Ascending aorta (tissue), 2 donors: ENCODE data around the gene TTC39C. TPM values are rescaled to one million over a fixed set of nuclear protein-coding genes. Genes with fewer than 3 reads are reported as not detected.
A peak's percentile ranks its signal among the peaks of the same experiment; 100 is the strongest.

Experiments used
- DNase-seq, 2 donors: peaks; one replicate each; pipeline ENCODE4 v3.0.0-alpha.2; 2019; ENCODE audit warnings: low spot score in 2 of 2
- H3K27ac ChIP-seq, 2 donors: fragments of 200-600 bp; sonication (generic); one replicate each; pipeline ENCODE4 v1.5.1; 2016 to 2017; ENCODE audit warnings: mild to moderate bottlenecking in 1 of 2
- H3K27me3 ChIP-seq: fragments of 200-600 bp; sonication (generic); one replicate; pipeline ENCODE4 v1.5.1; 2017
- H3K36me3 ChIP-seq, 2 donors: fragments of 200-600 bp; sonication (generic); one replicate each; pipeline ENCODE4 v1.5.1; 2016
- H3K4me1 ChIP-seq, 2 donors: fragments of 200-600 bp; sonication (generic); one replicate each; pipeline ENCODE4 v1.5.1; 2016 to 2017; ENCODE audit warnings: mild to moderate bottlenecking in 1 of 2
- H3K4me3 ChIP-seq, 2 donors: fragments of 200-600 bp; sonication (generic); one replicate each; pipeline ENCODE4 v1.5.1; 2016 to 2017; ENCODE audit warnings: mild to moderate bottlenecking in 1 of 2
- H3K9me3 ChIP-seq, 2 donors: fragments of 200-600 bp; sonication (generic); one replicate each; pipeline ENCODE4 v1.5.1; 2016
- CTCF ChIP-seq, 3 experiments: fragments of 200-600 bp in 2 of 3; fragments of 450-650 bp in 1 of 3; sonication (generic) in 2 of 3; IDR thresholded peaks; one replicate each; pipeline ENCODE4 v1.5.1; 2016 to 2019; ENCODE audit warnings: antibody characterized with exemption in 3 of 3, mild to moderate bottlenecking in 1 of 3, moderate library complexity in 1 of 3
- intact Hi-C: fragments of 100-400 bp; cut with DNase I; formaldehyde crosslinking; loops from one replicate; pipeline ENCODE4 v1.15.1; 2023
- total RNA-seq: library from RNA; depleted of rRNA; stranded (reverse); fragments of >200 nt; gene quantifications from one replicate; pipeline ENCODE4 v1.1.0, GENCODE V29; 2016

Gene TTC39C
- total RNA-seq, 1 donor from 2014 or later, result 18.2 TPM

GRCh38 chr18:24018299-24018886, 3.8 kb downstream of the TTC39C start:
- intact Hi-C loops, result loop anchor here (5.0 to 10.0 kb wide), 3 partner anchors 59 to 1336 kb away; partner anchors contain the start of gene ZNF521
- DNase-seq, result no peak
- no peak overlapping the region for H3K27ac ChIP-seq
- H3K4me3 ChIP-seq, result no peak overlapping the region
- no peaks in the 10 kb centered on the region for H3K9me3 ChIP-seq
- TF ChIP-seq CTCF (IDR thresholded peaks at IDR 0.05), result no peak
- no peaks in the 10 kb centered on the region for H3K27me3 ChIP-seq
- H3K4me1 ChIP-seq, result peaks cover 4 to 8% of the 10 kb centered on the region in 2 donors
- no peaks in the 10 kb centered on the region for H3K36me3 ChIP-seq

DNA sequence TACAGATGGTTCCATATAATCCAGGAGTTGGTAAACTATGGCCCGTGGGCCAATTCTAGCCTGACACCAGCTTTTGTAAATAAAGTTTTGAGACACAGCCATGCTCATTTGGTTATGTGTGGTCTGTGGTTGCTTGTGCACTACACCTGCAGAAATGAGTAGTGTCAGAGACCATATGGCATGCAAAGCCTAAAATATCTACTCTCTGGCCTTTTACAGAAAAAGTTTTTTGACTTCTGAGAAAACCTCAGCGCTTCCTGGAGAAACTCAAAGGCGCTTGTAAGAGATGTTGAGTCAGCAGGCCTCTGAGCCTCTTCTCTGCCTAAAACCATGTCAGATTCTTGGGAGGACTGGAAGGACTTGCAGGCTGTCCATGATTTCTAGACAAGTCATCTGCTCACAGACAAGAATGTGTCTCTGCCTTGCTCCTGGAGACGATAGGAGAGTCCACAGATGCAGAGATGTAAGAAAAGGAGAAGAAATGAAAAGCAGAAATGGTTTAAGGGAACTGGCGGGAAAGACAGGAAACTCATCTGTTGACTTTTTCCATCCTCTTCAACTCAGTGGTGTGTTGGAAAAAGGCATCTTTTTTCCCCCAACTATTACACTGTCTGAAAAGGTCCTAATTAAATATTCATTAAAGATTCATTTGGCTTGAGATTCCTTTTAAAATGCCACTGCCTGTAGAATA, 5.2 kb downstream of the TTC39C start:
- intact Hi-C loops, result loop anchor here (5.0 to 10.0 kb wide), 3 partner anchors 58 to 1335 kb away; partner anchors contain the start of gene ZNF521
- Histone ChIP-seq H3K4me3 (no peak overlapping the region), H3K9me3 (no peaks in the 10 kb centered on the region), H3K4me1 (peaks cover 0 to 8% of the 10 kb centered on the region in 2 donors), H3K27ac (no peak overlapping the region), H3K27me3 (no peaks in the 10 kb centered on the region), H3K36me3 (no peaks in the 10 kb centered on the region)
- no peak for TF ChIP-seq CTCF (IDR thresholded peaks at IDR 0.05)
- peak in 1 of 2 donors; percentile 42 for DNase-seq

- no peaks in the 10 kb centered on the region for H3K36me3 ChIP-seq
- TF ChIP-seq CTCF (IDR thresholded peaks at IDR 0.05), result no peak
- intact Hi-C loops, result no loop called here
These were observed 7.0 kb downstream of the TTC39C start for GRCh38 chr18:24021505-24021904.

GRCh38 chr18:24022161-24022560, 7.6 kb downstream of the TTC39C start:
- no peak for TF ChIP-seq CTCF (IDR thresholded peaks at IDR 0.05)
- no peaks in the 10 kb centered on the region for H3K27me3 ChIP-seq
- H3K4me3 ChIP-seq, result no peak overlapping the region
- no peaks in the 10 kb centered on the region for H3K9me3 ChIP-seq
- H3K4me1 ChIP-seq, result no peaks in the 10 kb centered on the region
- no peak for DNase-seq
- H3K36me3 ChIP-seq, result no peaks in the 10 kb centered on the region
- intact Hi-C loops, result no loop called here
- no peak overlapping the region for H3K27ac ChIP-seq

More at GRCh38 chr18:24021505-24021904, 7.0 kb downstream of the TTC39C start:
- Histone ChIP-seq H3K27me3 (no peaks in the 10 kb centered on the region), H3K9me3 (no peaks in the 10 kb centered on the region), H3K27ac (no peak overlapping the region), H3K4me3 (no peak overlapping the region), H3K4me1 (no peaks in the 10 kb centered on the region)
- no peak for DNase-seq

- Histone ChIP-seq H3K9me3 (no peaks in the 10 kb centered on the region), H3K4me1 (no peaks in the 10 kb centered on the region), H3K27ac (no peak overlapping the region), H3K4me3 (no peak overlapping the region), H3K27me3 (no peaks in the 10 kb centered on the region), H3K36me3 (no peaks in the 10 kb centered on the region)
- no peak for TF ChIP-seq CTCF (IDR thresholded peaks at IDR 0.05)
- intact Hi-C loops, result no loop called here
- DNase-seq, result no peak
These were observed 8.7 kb downstream of the TTC39C start for GRCh38 chr18:24023185-24023814.
